ENCODE data around the gene TSPYL4. TPM values are rescaled to one million over a fixed set of nuclear protein-coding genes. Genes with fewer than 3 reads are reported as not detected.
A peak's percentile ranks its signal among the peaks of the same experiment; 100 is the strongest.

Gene TSPYL4
- total RNA-seq, 1 donor from 2014 or later, result 32.2 TPM

DNA sequence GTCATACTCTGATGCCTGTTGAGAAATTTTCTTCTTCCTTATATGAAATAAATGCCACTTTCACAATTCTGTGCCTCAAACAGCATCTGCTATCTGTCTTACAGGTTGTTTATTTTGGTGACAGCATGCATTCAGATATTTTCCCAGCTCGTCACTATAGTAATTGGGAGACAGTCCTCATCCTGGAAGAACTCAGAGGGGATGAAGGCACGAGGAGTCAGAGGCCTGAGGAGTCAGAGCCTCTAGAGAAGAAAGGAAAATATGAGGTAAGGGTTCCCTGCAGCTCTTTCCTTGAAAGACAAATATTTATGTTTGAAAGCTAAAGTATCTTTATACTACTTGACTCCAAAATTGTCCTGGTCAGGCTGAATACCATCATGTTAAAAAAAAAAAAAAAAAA, 15.8 kb downstream of the TSPYL4 start:
- no peaks in the 10 kb centered on the region for H4K20me1 ChIP-seq (ENCODE audit: low read depth)
- DNase-seq (ENCODE audit: low spot score), result no peak
- no peak overlapping the region for H3K27ac ChIP-seq
- peaks cover 2% of the 10 kb centered on the region for H3K27me3 Mint-ChIP-seq (ENCODE audit: insufficient read depth, low read depth)
- no peaks in the 10 kb centered on the region for H3K27me3 ChIP-seq
- no peak overlapping the region for H3K9ac ChIP-seq
- H3K27ac Mint-ChIP-seq, result no peak overlapping the region
- H3K4me3 ChIP-seq, result no peak overlapping the region
- H3F3A ChIP-seq (ENCODE audit: low read depth), result peaks cover 4% of the 10 kb centered on the region
- H2AFZ ChIP-seq (replicated peaks), result no peak overlapping the region
- no peaks in the 10 kb centered on the region for H3K79me2 ChIP-seq (ENCODE audit: low read depth)
- no peaks in the 10 kb centered on the region for H3K9me3 Mint-ChIP-seq
- no peaks in the 10 kb centered on the region for H3K9me3 ChIP-seq (ENCODE audit: low read depth)
- no peak overlapping the region for H3K4me2 ChIP-seq
- no peak overlapping the region for H3K4me3 Mint-ChIP-seq
- H3K4me1 Mint-ChIP-seq, result no peaks in the 10 kb centered on the region
- H3K4me1 ChIP-seq, result no peaks in the 10 kb centered on the region
- H3K36me3 Mint-ChIP-seq, result peaks cover 1% of the 10 kb centered on the region
- peaks cover 10% of the 10 kb centered on the region for H3K36me3 ChIP-seq
- TF ChIP-seq EZH2phosphoT487 (IDR thresholded peaks at IDR 0.05) (no peak), EZH2 (IDR thresholded peaks at IDR 0.05) (no peak)
- TF ChIP-seq, protein P1, sequence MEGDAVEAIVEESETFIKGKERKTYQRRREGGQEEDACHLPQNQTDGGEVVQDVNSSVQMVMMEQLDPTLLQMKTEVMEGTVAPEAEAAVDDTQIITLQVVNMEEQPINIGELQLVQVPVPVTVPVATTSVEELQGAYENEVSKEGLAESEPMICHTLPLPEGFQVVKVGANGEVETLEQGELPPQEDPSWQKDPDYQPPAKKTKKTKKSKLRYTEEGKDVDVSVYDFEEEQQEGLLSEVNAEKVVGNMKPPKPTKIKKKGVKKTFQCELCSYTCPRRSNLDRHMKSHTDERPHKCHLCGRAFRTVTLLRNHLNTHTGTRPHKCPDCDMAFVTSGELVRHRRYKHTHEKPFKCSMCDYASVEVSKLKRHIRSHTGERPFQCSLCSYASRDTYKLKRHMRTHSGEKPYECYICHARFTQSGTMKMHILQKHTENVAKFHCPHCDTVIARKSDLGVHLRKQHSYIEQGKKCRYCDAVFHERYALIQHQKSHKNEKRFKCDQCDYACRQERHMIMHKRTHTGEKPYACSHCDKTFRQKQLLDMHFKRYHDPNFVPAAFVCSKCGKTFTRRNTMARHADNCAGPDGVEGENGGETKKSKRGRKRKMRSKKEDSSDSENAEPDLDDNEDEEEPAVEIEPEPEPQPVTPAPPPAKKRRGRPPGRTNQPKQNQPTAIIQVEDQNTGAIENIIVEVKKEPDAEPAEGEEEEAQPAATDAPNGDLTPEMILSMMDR (IDR thresholded peaks at IDR 0.05), result no peak

- Histone ChIP-seq H3K79me2 (ENCODE audit: low read depth) (no peaks in the 10 kb centered on the region), H4K20me1 (ENCODE audit: low read depth) (no peaks in the 10 kb centered on the region), H3K4me2 (no peak overlapping the region), H3F3A (ENCODE audit: low read depth) (no peaks in the 10 kb centered on the region), H3K9ac (no peak overlapping the region), H3K4me1 (no peaks in the 10 kb centered on the region), H3K4me3 (no peak overlapping the region), H3K9me3 (ENCODE audit: low read depth) (no peaks in the 10 kb centered on the region), H3K27ac (no peak overlapping the region), H3K27me3 (no peaks in the 10 kb centered on the region), H3K36me3 (peaks cover 10% of the 10 kb centered on the region), H2AFZ (replicated peaks) (no peak overlapping the region)
- no peak for DNase-seq (ENCODE audit: low spot score)
- Mint-ChIP-seq H3K36me3 (no peaks in the 10 kb centered on the region), H3K4me1 (peaks cover under 1% of the 10 kb centered on the region), H3K4me3 (no peak overlapping the region), H3K9me3 (no peaks in the 10 kb centered on the region), H3K27me3 (ENCODE audit: insufficient read depth, low read depth) (no peaks in the 10 kb centered on the region), H3K27ac (no peak overlapping the region)
- TF ChIP-seq EZH2phosphoT487 (IDR thresholded peaks at IDR 0.05), result no peak
These were observed 19.2 kb downstream of the TSPYL4 start for GRCh38 chr6:116234689-116235088.

DNA sequence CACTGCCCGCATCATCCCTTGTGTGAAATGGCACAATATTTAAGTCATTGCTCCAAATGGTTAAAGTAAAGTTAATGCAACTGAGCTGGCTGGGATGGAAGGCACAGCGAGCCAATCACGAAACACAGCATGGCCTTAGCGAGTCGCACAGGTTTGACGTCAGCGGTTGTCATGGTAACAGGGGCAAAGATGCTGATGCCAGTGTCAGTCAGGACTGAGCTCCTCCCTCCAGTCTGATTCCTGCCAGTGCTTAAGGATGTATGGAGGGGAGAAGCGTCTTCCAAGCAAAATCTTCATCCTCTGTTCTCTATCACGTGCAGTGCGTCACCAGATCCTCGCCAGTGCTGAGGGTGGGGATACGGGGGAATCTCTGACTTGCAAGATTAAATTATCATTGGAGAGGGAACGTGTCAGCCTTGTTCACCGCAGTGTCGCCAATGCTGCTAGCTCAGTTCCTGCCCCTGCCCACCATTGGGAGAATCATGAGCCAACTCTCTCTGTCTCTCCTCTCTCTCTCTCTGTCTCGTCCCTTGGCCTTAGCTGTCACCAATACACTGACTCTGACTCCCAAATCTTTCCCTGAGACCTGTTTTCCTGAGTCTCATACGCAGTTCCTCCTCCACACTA, 24.5 kb downstream of the TSPYL4 start:
- Histone ChIP-seq H3F3A (ENCODE audit: low read depth) (no peaks in the 10 kb centered on the region), H3K27ac (no peak overlapping the region), H3K9ac (no peak overlapping the region), H3K27me3 (no peaks in the 10 kb centered on the region), H3K4me2 (peak overlapping the region; percentile 54), H3K4me1 (no peaks in the 10 kb centered on the region), H3K79me2 (ENCODE audit: low read depth) (no peaks in the 10 kb centered on the region), H3K36me3 (no peaks in the 10 kb centered on the region), H2AFZ (replicated peaks) (peak overlapping the region; percentile 95), H4K20me1 (ENCODE audit: low read depth) (no peaks in the 10 kb centered on the region), H3K9me3 (ENCODE audit: low read depth) (no peaks in the 10 kb centered on the region), H3K4me3 (peak overlapping the region; percentile 30)
- Mint-ChIP-seq H3K36me3 (no peaks in the 10 kb centered on the region), H3K9me3 (no peaks in the 10 kb centered on the region), H3K4me1 (peaks cover 7% of the 10 kb centered on the region), H3K27ac (no peak overlapping the region), H3K4me3 (peak overlapping the region; percentile 72), H3K27me3 (ENCODE audit: insufficient read depth, low read depth) (no peaks in the 10 kb centered on the region)
- peak; percentile 92 for DNase-seq (ENCODE audit: low spot score)
- TF ChIP-seq, protein P1 (IDR thresholded peaks at IDR 0.05), result no peak
- TF ChIP-seq EZH2phosphoT487 (IDR thresholded peaks at IDR 0.05), result no peak
- no peak for TF ChIP-seq EZH2 (IDR thresholded peaks at IDR 0.05)

- DNase-seq (ENCODE audit: low spot score), result no peak
- Histone ChIP-seq H3K79me2 (ENCODE audit: low read depth) (no peaks in the 10 kb centered on the region), H3K27ac (no peak overlapping the region), H3F3A (ENCODE audit: low read depth) (no peaks in the 10 kb centered on the region), H3K4me2 (no peak overlapping the region), H2AFZ (replicated peaks) (no peak overlapping the region), H3K4me1 (no peaks in the 10 kb centered on the region), H3K9me3 (ENCODE audit: low read depth) (no peaks in the 10 kb centered on the region), H3K4me3 (no peak overlapping the region), H3K9ac (no peak overlapping the region), H4K20me1 (ENCODE audit: low read depth) (no peaks in the 10 kb centered on the region), H3K36me3 (no peaks in the 10 kb centered on the region), H3K27me3 (no peaks in the 10 kb centered on the region)
- no peaks in the 10 kb centered on the region for H3K36me3 Mint-ChIP-seq
- TF ChIP-seq EZH2phosphoT487 (IDR thresholded peaks at IDR 0.05), result no peak
- TF ChIP-seq EZH2 (IDR thresholded peaks at IDR 0.05), result no peak
- TF ChIP-seq, protein P1 (IDR thresholded peaks at IDR 0.05), result no peak
- H3K27ac Mint-ChIP-seq, result no peak overlapping the region
- H3K4me1 Mint-ChIP-seq, result peaks cover 6% of the 10 kb centered on the region
- H3K4me3 Mint-ChIP-seq, result no peak overlapping the region
- H3K27me3 Mint-ChIP-seq (ENCODE audit: insufficient read depth, low read depth), result peaks cover 2% of the 10 kb centered on the region
- H3K9me3 Mint-ChIP-seq, result no peaks in the 10 kb centered on the region
These were observed 30.5 kb downstream of the TSPYL4 start for GRCh38 chr6:116223355-116223754.

All from neural progenitor cell (in vitro differentiated cells).